PFSK-1 (cell line): Measurements from ENCODE around the gene BAHCC1.
A peak's percentile ranks its signal among the peaks of the same experiment; 100 is the strongest.

Source experiments
- FOXP2 ChIP-seq: optimal IDR thresholded peaks from 2 replicates; pipeline ENCODE3; 2011; ENCODE audit warnings: borderline replicate concordance, control low read depth, inconsistent platforms; ENCODE audit not compliant: insufficient read depth; ENCODE audit errors: extremely low read length, extremely low read depth
- POLR2AphosphoS5 ChIP-seq: IDR thresholded peaks from 2 replicates; pipeline ENCODE4 v1.6.1; 2012; ENCODE audit warnings: low read depth, mild to moderate bottlenecking, control low read depth, low read length, moderate library complexity
- SIN3A ChIP-seq: IDR thresholded peaks from 2 replicates; pipeline ENCODE4 v1.6.1; 2012; ENCODE audit warnings: mild to moderate bottlenecking, low read length, moderate library complexity, borderline replicate concordance; ENCODE audit not compliant: insufficient read depth
- TAF1 ChIP-seq: IDR thresholded peaks from 2 replicates; pipeline ENCODE4 v1.6.1; 2012; ENCODE audit warnings: low read length, control low read depth, borderline replicate concordance; ENCODE audit not compliant: insufficient read depth
- TF ChIP-seq, protein P1 (sequence below), 2 experiments: IDR thresholded peaks; 2 replicates each; pipeline versions ENCODE4 v1.6.1 to v1.8.0; 2011 to 2012; ENCODE audit warnings: low read depth in 2 of 2, low read length in 2 of 2, control low read depth in 1 of 2, inconsistent platforms in 1 of 2, mild to moderate bottlenecking in 1 of 2, moderate library complexity in 1 of 2; ENCODE audit not compliant: insufficient read depth in 1 of 2

The BAHCC1 gene

DNA sequence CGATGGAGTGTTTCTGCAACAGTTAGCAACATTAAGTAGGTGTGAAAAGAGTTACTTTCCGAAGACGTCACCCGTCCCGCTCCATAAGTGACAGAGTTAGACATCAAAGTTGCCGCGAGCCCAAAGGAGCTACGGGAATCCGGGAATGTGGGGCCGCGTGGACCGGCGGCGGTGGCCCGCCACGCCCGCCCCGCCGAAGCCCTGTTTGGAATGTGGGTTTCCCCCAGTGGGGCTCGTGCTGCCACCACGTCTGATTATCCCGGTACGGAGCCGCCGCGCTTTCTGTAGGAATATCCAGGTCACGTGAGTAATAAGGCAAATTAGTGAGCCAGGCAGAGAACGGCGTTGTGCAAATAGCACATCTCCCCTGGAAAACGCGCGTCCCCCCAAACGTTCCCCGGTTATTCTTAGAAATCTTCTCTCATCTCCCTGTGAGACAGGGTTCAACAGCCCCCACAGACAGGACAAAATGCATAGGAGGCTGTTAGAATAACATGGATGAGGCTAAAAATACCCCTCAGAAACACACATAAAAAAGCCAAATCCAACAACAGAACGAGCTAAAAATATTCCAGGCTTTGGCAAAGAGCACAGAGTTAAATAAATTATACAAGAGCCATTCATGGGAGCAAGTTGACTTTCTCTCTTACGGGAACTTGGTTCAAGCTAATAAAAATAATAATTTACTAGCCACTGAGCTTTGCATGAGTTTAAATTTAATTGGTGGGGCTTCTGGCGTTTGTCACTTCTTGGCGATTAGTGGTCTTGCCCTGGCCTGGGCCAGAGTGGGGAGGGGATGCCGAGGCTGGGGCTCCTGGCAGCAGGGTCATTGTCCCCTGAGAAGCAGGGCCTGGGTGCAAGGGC is 8.6 kb downstream of the BAHCC1 start:
- TF ChIP-seq FOXP2 (no peak), TAF1 (no peak), SIN3A (peak; percentile 29; the same call in 1 of the 2 replicates)

DNA sequence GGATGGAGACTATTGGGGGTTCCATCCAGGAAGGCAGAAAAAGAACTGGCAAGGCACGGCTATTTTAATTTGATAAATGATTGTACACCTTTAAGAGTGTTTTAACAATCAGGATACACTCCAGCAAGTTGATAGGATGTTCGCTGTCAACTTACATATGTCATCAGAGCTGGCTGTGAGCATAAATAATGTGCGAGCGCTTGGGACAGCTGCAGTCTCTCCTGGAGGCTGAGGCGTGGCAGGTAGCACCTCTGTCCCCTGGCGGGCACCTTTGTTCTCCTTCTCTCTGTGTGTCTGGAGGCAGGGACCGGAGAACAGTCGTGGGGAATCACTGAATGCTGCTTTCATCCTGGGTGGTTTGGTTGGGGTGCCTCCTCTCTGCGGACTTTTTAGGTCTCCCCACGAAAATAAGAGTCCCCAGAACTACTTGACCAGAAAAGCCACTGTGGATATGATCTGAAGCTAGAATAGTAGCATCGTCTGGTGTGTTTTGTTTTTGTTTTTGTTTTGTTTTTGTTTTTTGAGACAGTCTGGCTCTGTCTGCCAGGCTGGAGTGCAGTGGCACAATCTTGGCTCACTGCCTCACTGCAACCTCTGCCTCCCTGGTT is 9.4 kb downstream of the BAHCC1 start:
- TF ChIP-seq FOXP2 (no peak), SIN3A (no peak), TAF1 (no peak), POLR2AphosphoS5 (no peak)
- TF ChIP-seq, protein P1, sequence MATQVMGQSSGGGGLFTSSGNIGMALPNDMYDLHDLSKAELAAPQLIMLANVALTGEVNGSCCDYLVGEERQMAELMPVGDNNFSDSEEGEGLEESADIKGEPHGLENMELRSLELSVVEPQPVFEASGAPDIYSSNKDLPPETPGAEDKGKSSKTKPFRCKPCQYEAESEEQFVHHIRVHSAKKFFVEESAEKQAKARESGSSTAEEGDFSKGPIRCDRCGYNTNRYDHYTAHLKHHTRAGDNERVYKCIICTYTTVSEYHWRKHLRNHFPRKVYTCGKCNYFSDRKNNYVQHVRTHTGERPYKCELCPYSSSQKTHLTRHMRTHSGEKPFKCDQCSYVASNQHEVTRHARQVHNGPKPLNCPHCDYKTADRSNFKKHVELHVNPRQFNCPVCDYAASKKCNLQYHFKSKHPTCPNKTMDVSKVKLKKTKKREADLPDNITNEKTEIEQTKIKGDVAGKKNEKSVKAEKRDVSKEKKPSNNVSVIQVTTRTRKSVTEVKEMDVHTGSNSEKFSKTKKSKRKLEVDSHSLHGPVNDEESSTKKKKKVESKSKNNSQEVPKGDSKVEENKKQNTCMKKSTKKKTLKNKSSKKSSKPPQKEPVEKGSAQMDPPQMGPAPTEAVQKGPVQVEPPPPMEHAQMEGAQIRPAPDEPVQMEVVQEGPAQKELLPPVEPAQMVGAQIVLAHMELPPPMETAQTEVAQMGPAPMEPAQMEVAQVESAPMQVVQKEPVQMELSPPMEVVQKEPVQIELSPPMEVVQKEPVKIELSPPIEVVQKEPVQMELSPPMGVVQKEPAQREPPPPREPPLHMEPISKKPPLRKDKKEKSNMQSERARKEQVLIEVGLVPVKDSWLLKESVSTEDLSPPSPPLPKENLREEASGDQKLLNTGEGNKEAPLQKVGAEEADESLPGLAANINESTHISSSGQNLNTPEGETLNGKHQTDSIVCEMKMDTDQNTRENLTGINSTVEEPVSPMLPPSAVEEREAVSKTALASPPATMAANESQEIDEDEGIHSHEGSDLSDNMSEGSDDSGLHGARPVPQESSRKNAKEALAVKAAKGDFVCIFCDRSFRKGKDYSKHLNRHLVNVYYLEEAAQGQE (IDR thresholded peaks at IDR 0.05; ENCODE audit: insufficient read depth in 1 of 2, low read depth in 2 of 2, low read length in 2 of 2) = no peak

DNA sequence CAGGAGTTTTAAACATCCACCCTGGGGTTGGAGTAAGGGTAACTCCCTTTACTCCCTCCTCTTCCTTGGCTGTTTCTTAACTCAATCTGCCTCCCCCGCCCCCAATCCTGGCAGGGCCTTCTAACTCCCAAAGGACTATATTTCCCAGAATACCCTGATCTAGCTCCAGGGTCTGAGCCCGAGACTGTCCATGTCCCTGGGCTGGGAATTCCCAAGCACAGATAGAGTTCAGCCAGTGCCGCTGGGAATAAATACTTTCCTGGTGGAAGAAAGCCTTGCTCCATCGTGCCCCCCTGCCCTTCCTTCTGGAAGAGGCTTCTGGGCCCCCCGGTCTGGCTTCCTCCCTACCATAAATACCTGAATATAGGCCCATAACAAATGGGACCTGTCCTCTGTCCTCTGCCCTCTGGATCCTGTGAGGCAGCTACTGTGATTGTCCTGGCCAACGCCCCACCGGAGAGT is 10.2 kb downstream of the BAHCC1 start:
- no peak for TF ChIP-seq POLR2AphosphoS5
- no peak for TF ChIP-seq TAF1
- TF ChIP-seq FOXP2 = no peak
- no peak for TF ChIP-seq SIN3A
- TF ChIP-seq, protein P1 (IDR thresholded peaks at IDR 0.05; ENCODE audit: insufficient read depth in 1 of 2, low read depth in 2 of 2, low read length in 2 of 2) = no peak

DNA sequence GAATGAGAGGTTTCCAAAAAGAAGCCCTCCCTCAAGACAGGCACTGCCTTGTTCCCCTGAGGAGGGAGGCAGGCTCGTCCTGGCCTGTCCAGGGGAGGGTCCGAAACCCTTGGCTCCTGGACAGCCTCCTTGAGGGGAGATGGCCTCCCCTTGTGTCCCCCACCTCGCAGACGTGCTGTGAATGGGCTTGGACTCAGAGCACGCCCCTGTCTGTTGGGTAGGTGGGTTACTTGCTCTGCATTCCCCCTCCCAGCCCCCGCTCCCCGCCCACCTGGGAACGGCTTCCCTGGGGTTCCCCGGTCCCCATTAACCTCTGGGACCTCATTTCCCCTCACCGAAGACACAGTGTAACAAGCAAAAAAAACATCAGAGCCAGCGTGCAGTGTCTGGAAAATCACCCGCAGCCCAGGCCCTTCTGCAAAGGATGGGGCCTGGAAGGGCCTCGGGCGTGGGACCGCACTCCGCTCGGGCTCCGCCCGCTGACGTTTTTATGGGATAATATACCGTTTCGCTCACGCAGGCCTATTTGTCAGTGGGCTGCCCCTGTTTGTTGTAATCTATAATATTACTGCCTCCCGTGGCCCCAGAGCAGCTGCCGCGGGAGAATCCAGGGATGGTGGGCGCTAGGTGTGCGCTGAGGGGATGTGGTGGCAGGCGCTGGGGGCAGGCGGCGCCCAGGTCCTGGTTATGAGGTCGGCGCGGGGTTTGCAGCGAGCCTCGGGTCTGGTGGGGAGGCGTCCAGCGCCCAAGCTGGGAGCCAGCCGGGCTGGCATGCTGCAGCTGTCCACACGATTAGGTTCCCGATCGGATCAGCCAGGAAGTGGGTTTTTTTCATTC is 11.1 kb downstream of the BAHCC1 start:
- TF ChIP-seq FOXP2 (no peak), TAF1 (no peak), POLR2AphosphoS5 (no peak)
- TF ChIP-seq, protein P1 (IDR thresholded peaks at IDR 0.05; ENCODE audit: insufficient read depth in 1 of 2, low read depth in 2 of 2, low read length in 2 of 2) = no peak

DNA sequence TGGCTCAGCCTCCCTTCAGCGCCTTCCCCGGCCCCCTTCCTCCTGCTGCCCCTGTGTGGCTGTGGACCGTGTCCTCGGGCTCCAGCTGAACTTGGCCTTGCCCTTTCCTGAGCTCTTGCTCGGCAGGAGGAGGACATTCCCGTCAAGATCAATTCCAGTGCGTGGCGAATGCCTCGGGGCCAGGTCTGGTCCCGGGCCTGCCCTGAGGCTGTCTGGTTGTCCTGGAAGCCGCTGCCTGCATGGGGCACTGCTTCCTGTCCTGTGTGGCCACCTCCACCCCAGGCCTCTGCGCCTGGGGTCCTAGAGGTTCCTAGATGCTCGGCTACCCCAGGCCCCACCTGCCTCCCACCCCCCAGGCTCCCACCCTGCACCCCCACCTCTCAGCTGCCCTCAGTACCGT is 12.8 kb downstream of the BAHCC1 start:
- no peak for TF ChIP-seq POLR2AphosphoS5
- TF ChIP-seq, protein P1 (IDR thresholded peaks at IDR 0.05; ENCODE audit: insufficient read depth in 1 of 2, low read depth in 2 of 2, low read length in 2 of 2) = no peak
- TF ChIP-seq FOXP2 = no peak
- no peak for TF ChIP-seq TAF1
- no peak for TF ChIP-seq SIN3A
